Bronchial epithelial cell (primary cell): Measurements from ENCODE around the gene SPOPL. TPM values are rescaled to one million over a fixed set of nuclear protein-coding genes. Genes with fewer than 3 reads are reported as not detected.

ENCODE experiments used
- DNase-seq: peaks from one replicate; pipeline ENCODE4 v3.0.0-alpha.2; 2010; ENCODE audit warnings: low read depth
- FAIRE-seq: peaks from 2 replicates; lab custom pipeline; 2011; peaks lifted over from hg19 to GRCh38; lab: Jason Lieb, UNC
- H3K27me3 ChIP-seq: 2 replicates; pipeline ENCODE4 v1.5.1; 2011; ENCODE audit warnings: low read length; ENCODE audit not compliant: control insufficient read depth, insufficient read depth
- H3K36me3 ChIP-seq: 2 replicates; pipeline ENCODE4 v1.5.1; 2011; ENCODE audit warnings: low read length; ENCODE audit not compliant: control insufficient read depth, insufficient read depth
- H3K4me3 ChIP-seq: 2 replicates; pipeline ENCODE4 v1.5.1; 2011; ENCODE audit warnings: mild to moderate bottlenecking, low read depth, low read length, control low read depth
- total RNA-seq: library from RNA; depleted of rRNA; stranded (reverse); fragments of >200 nt; gene quantifications from 2 replicates; pipeline ENCODE4 v1.2.1, GENCODE V29; 2014
- TF ChIP-seq, protein P1 (sequence below): IDR thresholded peaks from 2 replicates; pipeline ENCODE4 v1.5.1; 2011; ENCODE audit warnings: mild to moderate bottlenecking, moderate library complexity, low read length, control low read depth, inconsistent platforms; ENCODE audit not compliant: insufficient read depth, severe bottlenecking

SPOPL gene
- total RNA-seq, 1 donor from 2014 or later: 34.8 TPM

DNA sequence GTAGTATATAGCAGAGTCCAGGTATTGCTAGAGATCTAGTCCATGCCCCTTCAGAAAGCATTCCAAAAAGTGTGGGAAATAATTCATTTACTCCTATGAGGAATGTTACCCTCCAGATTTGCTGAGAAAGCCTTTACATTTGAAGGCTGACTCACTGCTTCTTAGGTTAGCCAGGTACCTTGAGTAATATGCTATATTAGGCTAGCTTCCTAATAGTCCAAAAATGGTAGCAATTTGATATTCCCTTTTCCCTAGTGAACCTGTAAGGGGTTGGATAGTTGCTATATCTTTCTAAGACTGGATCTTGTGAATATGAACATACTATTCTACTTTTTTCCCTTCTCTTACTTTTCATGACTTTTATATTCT, 63.6 kb downstream of the SPOPL start:
- TF ChIP-seq, protein P1, sequence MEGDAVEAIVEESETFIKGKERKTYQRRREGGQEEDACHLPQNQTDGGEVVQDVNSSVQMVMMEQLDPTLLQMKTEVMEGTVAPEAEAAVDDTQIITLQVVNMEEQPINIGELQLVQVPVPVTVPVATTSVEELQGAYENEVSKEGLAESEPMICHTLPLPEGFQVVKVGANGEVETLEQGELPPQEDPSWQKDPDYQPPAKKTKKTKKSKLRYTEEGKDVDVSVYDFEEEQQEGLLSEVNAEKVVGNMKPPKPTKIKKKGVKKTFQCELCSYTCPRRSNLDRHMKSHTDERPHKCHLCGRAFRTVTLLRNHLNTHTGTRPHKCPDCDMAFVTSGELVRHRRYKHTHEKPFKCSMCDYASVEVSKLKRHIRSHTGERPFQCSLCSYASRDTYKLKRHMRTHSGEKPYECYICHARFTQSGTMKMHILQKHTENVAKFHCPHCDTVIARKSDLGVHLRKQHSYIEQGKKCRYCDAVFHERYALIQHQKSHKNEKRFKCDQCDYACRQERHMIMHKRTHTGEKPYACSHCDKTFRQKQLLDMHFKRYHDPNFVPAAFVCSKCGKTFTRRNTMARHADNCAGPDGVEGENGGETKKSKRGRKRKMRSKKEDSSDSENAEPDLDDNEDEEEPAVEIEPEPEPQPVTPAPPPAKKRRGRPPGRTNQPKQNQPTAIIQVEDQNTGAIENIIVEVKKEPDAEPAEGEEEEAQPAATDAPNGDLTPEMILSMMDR: no peak
- peak; percentile 78 for DNase-seq
- H3K36me3 ChIP-seq: peaks cover 2% of the 10 kb centered on the region
- FAIRE-seq: no peak
- no peaks in the 10 kb centered on the region for H3K27me3 ChIP-seq
- H3K4me3 ChIP-seq: no peak overlapping the region

DNA sequence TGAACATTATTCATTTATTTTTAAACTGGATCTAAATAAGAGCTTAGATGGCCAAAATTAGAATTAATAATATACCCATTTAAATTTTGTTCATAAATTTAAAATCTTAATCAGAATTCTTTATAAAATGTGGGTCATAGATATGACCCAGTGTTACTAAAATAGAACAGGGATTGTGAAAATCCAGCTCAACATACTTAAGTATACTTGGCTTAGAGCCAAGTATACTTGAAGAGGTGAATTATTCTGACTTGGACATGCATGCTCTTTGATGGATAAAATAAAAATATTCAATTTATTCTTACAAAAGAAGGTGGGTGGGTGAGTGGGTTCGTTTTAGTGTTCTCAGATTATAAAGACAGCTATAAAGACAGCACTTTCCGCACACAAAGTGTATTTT, 70.7 kb downstream of the SPOPL start:
- no peak for FAIRE-seq

DNA sequence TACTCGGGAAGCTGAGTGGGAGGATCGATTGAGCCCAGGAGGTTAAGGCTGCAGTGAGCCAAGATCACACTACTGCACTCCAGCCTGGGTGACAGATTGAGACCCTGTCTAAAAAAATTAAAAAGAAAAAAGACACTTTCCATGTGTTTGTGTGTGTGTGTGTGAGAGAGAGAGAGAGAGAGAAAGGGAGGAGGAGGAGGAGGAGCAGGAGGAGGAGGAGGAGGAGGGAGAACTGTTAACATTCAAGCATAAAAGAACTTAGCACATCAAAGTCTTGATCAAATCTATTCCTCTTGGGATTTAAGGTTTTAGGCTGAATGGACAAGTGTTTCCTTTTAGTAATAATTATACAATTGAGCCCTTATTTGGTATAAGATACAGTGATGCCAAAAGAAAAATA, 75.5 kb downstream of the SPOPL start:
- peaks cover 1% of the 10 kb centered on the region for H3K36me3 ChIP-seq
- H3K27me3 ChIP-seq: no peaks in the 10 kb centered on the region
- TF ChIP-seq, protein P1: no peak
- DNase-seq (no peak), FAIRE-seq (no peak)
- H3K4me3 ChIP-seq: no peak overlapping the region

More for the DNA sequence above, 70.7 kb downstream of the SPOPL start:
- Histone ChIP-seq H3K4me3 (no peak overlapping the region), H3K36me3 (peaks cover 3% of the 10 kb centered on the region), H3K27me3 (no peaks in the 10 kb centered on the region)
- TF ChIP-seq, protein P1: no peak
- DNase-seq: peak; percentile 10

DNA sequence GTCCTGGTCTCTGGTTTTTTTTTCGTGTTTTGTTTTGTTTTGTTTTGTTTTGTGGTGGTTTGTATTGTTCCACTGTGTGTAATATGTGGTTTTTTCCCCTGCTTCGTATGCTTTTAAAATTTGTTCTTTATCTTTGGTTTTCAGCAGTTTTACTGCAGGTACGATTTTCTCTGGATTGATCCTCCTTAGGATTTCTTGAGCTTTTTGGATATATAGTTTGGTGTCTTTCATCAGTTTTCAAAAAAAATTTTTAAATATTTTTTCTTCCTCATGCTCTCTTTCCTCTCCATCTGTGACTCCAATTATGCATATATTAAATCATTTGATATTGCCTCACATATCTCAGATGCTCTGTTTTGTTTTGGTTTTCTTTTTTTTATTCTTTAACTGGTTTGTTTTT, 78.0 kb downstream of the SPOPL start:
- Histone ChIP-seq H3K36me3 (no peaks in the 10 kb centered on the region), H3K4me3 (no peak overlapping the region), H3K27me3 (no peaks in the 10 kb centered on the region)
- TF ChIP-seq, protein P1: no peak
- no peak for FAIRE-seq
- no peak for DNase-seq

DNA sequence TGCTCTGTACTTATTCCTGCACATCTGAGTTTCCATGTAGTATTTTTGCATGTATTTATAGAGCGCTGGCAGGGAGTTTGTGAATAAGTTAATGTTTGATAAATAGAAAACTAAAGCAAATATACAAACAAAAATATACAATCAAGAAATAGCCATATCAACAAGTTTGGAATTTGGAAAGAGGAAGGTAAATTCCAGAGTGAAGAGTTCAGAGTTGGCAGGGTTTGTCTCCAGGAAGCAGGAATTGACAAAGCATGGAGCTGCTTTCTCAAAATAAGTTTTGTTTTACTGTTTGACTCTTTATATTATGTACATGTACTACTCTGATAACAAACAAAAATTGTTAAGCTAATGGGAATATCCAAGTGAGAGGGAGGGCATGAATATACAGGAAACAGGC, 80.3 kb downstream of the SPOPL start:
- TF ChIP-seq, protein P1: no peak
- DNase-seq (no peak), FAIRE-seq (no peak)
- H3K4me3 ChIP-seq: no peak overlapping the region
- H3K36me3 ChIP-seq: no peaks in the 10 kb centered on the region
- H3K27me3 ChIP-seq: no peaks in the 10 kb centered on the region

DNA sequence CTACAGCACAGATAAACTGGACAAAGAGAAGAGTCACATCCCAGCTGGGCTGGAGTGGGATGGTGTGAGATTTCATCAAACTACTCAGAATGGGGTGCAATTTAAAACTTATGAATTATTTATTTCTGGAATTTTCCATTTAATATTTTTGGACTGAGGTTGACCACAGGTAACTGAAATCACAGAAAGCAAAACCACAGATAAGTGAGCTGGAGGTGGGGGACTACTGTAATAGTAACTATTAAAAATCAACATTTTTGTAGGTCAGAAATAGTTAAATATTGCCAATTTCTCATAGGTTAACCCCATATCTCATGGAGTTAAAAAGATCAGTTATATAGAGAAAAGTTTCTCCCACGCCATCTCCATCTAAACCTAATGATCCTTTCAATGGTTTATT, 88.1 kb downstream of the SPOPL start:
- FAIRE-seq: no peak

More for the DNA sequence above, 88.1 kb downstream of the SPOPL start:
- Histone ChIP-seq H3K4me3 (no peak overlapping the region), H3K36me3 (no peaks in the 10 kb centered on the region), H3K27me3 (no peaks in the 10 kb centered on the region)
- no peak for DNase-seq
- TF ChIP-seq, protein P1: no peak
